GM10266 (cell line): ENCODE data around the gene CACNA2D4.

Experiments
- DNase-seq: peaks from one replicate; pipeline ENCODE4 v3.0.0; 2012; ENCODE audit errors: extremely low spot score
- TF ChIP-seq, protein P1 (sequence below): IDR thresholded peaks from 2 replicates; pipeline ENCODE4 v1.5.1; 2012; ENCODE audit warnings: mild to moderate bottlenecking, low read depth; ENCODE audit not compliant: control insufficient read depth, insufficient read depth; ENCODE audit errors: missing control alignments

Gene CACNA2D4

GRCh38 chr12:1869145-1869544 lies 49.3 kb downstream of the CACNA2D4 start:
- TF ChIP-seq, protein P1, sequence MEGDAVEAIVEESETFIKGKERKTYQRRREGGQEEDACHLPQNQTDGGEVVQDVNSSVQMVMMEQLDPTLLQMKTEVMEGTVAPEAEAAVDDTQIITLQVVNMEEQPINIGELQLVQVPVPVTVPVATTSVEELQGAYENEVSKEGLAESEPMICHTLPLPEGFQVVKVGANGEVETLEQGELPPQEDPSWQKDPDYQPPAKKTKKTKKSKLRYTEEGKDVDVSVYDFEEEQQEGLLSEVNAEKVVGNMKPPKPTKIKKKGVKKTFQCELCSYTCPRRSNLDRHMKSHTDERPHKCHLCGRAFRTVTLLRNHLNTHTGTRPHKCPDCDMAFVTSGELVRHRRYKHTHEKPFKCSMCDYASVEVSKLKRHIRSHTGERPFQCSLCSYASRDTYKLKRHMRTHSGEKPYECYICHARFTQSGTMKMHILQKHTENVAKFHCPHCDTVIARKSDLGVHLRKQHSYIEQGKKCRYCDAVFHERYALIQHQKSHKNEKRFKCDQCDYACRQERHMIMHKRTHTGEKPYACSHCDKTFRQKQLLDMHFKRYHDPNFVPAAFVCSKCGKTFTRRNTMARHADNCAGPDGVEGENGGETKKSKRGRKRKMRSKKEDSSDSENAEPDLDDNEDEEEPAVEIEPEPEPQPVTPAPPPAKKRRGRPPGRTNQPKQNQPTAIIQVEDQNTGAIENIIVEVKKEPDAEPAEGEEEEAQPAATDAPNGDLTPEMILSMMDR: no peak
- DNase-seq: no peak

DNA sequence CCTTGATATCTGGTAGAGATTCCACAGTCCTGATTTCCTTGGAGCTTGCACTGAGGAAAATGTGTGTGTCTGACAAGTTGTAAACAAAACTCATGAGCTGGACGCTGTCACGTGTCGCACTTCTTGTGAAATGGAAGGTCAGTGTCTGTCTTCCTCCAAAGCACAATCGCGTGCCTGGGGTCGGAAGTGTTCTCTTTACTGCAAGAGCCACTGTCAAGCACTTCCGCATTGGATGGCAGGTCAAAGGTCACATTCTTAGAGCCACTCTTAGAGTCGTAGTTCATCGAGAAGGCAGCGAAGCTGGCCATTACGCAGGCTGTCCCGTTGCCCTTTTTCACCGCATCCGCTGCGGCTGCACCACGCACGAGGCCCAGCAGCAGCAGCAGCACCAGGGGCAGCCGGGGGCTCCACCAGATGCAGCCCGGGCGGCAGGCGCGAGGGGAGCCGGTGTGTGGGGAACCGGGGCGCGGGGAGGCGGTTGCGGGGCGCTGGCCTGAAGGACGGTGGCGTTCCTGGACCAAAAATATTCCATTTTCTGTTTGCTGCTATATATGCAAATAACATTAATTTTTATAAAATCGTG lies 53.1 kb downstream of the CACNA2D4 start:
- no peak for DNase-seq
- TF ChIP-seq, protein P1: no peak

DNA sequence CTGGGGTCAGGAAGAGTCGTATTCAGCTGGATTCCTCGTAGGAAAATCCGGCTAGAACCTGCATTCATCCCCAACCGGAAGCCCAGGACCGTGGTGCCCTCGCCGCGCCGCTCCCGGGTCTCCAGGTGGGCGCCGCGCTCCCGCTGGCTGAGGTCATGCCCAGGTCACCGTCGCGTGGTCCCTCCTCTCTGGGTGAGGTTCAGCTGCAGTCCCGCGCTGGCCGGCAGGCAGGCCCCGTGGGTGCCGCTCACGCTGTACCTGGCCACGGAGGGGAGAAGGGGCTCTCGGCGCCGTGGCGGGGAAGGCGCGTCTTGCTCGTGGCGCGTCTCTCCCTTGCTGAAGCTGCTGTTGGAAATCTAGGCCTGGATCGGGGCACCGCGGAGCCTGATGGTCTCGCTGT lies 53.6 kb downstream of the CACNA2D4 start:
- TF ChIP-seq, protein P1: no peak
- no peak for DNase-seq

- no peak for DNase-seq
- TF ChIP-seq, protein P1: no peak
Measured at GRCh38 chr12:1864456-1864855, 54.0 kb downstream of the CACNA2D4 start.

- no peak for DNase-seq
- TF ChIP-seq, protein P1: no peak
Measured at GRCh38 chr12:1863823-1864222, 54.6 kb downstream of the CACNA2D4 start.

GRCh38 chr12:1862973-1863372 lies 55.5 kb downstream of the CACNA2D4 start:
- DNase-seq: no peak
- TF ChIP-seq, protein P1: no peak

DNA sequence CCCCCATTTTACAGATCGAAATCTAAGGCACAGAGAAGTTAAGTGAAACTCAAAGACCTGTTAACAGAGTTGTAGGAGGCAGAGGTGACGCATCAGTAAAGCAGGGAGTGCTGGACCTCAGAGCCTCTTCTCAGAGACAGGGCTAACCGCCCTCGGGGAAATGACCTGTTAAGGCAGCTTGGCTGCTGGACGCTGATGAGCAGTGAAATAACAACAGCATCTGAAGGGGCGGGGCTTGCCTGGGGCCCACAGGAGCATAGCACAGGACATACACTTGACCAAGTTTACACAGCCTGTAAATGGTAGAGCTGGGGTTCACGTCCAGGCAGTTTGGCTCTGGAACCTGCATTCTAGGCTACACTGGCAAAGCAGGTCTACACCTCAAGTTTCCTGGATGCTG lies 58.8 kb downstream of the CACNA2D4 start:
- no peak for DNase-seq
- TF ChIP-seq, protein P1: no peak
